Activated CD4-positive, alpha-beta T cell treated with anti-CD3 and anti-CD28 coated beads, Interleukin-2, amount 50 U/mL, for 1 hour (primary cell): ENCODE measurements around the gene RNPS1.

Source experiments
- DNase-seq: peaks from one replicate; pipeline ENCODE4 v3.0.0-alpha.2; 2020

RNPS1 gene

DNA sequence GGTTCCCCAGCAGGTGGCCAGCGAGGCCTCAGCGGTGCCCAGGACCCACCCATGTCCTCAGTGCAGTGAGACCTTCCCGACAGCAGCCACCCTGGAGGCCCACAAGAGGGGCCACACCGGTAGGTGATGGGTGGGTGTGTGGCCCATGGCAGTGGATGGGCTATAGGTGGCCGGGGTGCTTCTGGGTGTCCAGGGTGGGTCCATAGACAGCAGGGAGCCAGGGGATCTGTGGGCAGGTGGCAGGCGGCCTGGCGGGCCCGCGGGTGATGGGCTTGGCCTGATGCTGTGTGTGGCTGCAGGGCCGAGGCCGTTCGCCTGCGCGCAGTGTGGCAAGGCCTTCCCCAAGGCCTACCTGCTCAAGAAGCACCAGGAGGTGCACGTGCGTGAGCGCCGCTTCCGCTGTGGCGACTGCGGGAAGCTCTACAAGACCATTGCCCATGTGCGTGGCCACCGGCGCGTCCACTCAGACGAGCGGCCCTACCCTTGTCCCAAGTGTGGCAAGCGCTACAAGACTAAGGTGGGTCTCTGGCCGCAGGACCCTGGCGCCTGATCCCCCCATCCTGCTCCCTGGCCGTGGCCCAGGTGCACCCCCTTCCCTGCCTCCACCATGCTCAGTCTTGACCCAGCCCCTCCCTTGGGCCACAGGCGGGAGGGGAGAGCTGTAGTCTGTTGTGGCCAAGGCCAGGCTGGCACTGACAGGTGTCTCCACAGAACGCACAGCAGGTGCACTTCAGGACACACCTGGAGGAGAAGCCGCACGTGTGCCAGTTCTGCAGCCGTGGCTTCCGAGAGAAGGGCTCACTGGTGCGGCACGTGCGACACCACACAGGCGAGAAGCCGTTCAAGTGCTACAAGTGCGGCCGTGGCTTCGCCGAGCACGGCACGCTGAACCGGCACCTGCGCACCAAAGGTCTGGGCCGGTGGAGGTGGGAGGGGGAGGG is 33.8 kb downstream of the RNPS1 start:
- no peak for DNase-seq

DNA sequence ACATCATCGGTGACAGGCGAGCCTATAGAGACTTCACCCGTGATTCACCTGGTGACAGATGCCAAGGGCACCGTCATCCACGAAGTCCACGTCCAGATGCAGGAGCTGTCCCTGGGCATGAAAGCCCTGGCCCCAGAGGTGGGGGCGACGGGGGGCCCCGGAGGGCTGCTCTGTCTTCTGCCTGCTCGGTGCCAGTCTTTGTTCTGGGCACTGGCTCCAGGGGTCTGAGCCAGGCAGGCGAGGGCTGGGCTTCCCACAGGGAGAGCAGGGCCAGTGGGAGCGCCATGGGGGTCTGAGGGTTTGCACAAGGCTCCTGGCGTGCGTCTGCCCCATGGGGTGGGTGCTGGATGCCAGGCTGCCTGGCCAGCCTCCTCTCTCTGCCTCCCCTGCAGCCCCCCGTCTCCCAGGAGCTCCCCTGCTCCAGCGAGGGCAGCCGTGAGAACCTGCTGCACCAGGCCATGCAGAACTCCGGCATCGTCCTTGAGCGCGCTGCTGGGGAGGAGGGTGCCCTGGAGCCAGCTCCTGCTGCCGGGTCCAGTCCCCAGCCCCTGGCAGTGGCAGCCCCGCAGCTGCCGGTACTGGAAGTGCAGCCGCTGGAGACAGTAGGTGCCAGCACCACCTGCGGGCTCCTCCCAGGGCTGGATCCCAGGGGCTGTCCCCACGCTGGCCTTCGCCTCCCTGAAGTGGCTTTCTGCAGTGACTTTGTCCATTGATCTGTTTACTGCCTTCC is 34.7 kb downstream of the RNPS1 start:
- DNase-seq = no peak

DNA sequence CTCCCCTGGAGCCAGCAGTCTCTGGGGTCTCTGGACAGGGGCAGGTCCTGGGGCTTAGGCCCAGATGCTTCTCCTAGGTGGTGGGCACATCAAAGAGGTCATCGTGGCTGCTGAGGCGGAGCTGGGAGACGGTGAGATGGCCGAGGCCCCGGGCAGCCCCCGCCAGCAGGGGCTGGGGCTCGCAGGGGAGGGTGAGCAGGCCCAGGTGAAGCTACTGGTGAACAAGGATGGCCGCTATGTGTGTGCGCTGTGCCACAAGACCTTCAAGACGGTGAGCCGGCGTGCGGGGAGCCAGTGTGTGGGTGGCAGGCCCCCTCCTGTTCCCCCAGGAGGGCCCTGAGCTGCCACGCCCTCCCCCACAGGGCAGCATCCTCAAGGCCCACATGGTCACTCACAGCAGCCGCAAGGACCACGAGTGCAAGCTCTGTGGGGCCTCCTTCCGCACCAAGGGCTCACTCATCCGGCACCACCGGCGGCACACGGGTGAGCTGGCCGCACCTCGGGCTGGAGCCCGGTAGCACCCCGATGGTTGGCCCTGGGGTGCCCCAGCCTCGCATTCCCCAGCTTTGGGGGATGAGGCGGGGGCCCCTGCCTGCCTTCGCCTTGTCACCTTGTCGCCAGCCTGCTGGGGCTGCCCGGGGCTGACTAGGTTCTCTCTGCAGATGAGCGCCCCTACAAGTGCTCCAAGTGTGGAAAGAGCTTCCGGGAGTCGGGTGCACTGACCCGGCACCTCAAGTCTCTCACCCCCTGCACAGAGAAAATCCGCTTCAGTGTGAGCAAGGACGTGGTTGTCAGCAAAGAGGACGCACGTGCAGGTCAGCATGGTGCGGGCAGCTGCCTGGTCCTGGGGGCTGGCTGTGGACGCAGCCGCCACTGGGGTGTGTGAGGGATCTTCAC is 35.6 kb downstream of the RNPS1 start:
- DNase-seq = no peak

DNA sequence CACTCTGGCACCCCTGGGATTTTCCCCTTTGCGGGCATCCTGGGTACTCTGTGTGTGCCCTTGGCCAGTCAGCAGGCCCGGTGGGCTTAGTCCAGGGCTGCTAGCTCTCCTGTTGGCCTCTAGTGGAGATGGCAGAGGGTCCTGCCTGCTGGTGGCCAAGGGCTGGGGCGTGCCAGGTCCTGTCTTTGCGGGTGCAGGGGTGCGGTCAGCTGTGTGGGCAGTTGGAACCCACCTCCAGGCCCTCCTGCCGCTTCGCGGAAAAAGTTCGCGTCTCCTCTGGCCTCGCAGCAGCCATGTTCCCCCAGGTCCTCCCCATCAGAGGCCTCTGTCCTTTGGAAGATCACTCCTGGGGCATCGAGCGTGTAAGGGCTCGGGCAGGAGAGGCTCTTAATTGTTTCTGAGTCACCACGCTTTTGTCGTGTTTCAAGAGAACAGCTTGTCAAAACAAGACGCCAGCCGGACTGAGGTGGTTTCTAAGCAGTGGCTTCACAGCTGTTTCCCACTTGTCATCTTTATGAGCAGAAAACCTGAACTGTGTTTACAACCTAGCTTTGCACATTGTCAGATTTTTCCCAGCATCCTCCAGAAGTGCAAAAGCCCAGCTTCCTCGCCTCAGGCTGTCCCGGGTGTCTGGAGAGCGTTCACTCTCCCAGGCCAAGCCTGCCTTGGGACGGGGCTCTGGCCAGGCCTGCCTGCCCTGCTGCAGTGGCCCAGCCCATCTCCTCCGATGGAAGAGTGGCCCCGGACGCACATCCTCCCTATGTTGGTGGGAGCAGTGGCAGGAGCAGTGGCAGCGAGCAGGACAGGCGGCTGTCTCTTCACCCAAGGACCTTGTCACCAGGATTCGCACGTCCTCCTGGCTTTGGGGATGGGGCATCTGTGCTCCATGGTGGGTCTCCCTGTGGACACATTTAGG is 36.7 kb downstream of the RNPS1 start:
- no peak for DNase-seq

DNA sequence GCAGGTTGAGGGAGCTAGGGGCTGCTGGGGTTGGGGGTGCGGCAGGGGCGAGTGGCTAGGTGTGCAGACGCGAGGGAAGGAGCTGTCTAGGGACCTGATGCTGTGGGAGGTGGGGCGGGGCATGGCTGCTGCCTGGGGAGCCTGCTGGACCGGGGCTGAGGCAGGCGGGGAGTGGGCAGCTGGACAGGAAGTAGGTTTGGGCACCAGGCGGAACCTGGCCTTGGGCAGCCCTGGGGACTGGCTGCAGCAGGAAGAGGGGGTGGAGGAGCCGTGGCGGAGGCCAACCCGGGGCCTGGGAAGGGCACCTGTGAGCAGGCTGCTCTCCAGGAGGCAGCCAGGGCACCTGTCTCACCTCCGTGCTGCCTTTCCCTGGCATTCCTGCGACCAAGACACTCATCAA is 37.5 kb downstream of the RNPS1 start:
- DNase-seq = no peak

DNA sequence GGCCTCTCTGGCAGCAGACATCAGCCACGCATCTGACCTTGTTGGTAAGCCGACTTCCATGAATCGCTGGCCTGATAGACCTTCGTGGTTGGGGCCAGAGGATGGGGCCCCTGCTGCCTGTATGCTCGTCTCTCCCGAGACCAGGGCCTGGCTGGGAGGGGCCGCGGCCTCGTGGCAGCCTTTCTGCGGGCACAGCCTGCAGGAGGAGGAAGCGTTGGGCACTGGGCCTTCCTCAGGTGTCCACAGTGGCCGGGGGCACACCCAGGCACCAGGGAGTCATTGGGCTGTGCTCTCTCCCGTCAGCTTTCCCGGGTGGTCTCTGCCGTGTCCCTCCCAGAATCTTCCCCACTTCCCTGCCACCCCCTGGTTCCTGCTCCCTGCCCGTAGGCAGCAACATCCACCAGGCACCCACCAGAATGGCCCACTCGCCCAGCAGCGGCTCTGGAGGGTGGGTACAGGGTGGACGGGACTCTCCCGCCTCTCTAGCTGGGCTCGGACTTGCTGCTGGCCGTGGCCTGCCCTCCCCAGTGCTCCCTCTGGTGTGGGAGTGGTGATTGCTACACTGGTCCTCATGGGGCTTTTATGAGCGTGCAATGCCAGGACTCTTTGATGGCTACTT is 38.2 kb downstream of the RNPS1 start:
- DNase-seq = no peak

DNA sequence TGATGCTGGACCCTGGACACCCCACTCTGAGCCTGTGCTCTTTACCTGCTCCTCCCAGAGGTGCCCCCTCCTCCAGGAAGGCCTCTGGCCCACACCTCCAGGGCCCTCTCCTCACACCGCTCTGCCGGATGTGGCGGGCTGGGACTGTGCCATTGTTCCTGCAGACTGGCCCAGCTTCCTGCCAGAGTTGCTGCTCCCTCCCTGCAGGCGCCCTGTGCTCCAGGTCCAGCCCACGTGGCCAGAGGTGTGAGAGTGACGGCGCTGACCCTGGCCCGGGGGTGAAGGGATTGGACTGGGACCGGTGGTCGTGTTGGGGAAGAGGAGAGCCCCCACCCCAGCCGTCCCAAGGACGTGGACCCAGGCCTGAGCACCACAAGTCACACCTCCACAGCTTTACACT is 38.8 kb downstream of the RNPS1 start:
- DNase-seq = no peak

DNA sequence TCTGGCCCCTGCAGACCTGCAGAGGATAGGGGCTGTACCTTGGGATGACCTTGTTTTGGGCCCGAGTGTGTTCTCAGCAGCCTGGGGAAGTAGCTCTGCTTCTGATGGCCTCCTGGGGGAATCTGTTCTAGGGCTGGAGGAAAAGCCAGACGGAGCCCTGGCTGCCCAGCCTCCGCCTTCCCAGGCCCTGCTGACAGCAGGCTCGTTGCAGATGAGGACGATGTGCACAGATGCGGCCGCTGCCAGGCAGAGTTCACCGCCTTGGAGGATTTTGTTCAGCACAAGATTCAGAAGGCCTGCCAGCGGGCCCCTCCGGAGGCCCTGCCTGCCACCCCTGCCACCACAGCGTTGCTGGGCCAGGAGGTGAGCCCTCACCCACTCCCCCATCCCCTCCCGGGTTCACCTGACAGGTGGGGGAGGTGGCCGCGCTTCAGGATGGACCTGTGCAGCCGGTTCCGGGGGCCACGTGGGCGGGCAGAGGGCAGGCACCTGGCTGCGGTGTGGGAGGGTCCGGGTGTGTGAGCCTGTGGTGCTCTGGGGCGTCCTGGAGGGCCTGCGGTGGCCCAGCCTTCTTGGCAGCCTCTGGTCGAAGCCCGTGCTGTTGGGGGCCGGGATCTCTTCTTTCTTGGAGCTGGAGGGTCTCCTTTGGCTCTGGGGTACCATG is 39.6 kb downstream of the RNPS1 start:
- no peak for DNase-seq

DNA sequence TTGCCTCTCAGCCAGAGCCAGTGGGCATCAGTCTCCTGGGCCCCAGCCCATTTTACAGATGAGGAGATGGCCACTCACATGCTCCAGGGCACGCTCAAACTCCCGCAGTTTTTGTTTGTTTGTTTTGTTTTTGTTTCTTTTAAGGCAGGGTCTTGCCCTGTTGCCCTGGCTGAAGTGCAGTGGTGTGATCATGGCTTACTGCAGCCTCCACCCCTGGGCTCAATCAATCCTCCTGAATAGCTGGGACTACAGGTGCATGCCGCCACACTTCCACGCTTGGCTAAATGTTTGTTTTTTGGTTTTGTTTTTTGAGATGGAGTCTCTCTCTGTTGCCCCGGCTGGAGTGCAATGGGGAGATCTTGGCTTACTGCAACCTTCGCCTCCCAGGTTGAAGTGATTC is 41.0 kb downstream of the RNPS1 start:
- DNase-seq = no peak

DNA sequence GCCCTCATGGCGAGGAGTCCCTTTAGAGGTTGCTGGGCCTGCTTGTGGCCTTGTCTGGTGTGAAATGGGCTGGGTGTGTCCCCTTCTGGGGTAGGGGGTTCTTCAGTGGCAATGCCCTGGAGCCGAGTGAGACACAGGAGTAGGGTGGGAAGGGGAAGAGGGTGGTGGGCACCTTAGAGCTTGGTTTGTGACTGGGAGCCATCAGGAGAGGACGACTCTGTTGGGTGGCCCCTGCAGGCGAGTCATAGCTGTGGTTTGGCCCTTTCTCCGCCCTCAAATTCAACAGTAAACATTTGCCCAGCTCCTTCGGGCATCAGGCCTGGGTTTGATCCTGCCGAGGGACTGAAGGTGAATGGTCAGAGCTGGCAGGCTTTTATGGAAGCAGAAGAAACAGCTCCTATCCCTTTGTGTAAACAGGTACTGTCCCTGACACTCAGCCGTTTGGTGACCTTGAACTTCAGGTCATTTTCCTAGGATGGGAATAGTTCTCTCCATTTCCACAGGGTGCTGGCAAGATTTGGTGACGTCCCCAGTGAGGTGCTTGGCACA is 41.6 kb downstream of the RNPS1 start:
- DNase-seq = no peak

DNA sequence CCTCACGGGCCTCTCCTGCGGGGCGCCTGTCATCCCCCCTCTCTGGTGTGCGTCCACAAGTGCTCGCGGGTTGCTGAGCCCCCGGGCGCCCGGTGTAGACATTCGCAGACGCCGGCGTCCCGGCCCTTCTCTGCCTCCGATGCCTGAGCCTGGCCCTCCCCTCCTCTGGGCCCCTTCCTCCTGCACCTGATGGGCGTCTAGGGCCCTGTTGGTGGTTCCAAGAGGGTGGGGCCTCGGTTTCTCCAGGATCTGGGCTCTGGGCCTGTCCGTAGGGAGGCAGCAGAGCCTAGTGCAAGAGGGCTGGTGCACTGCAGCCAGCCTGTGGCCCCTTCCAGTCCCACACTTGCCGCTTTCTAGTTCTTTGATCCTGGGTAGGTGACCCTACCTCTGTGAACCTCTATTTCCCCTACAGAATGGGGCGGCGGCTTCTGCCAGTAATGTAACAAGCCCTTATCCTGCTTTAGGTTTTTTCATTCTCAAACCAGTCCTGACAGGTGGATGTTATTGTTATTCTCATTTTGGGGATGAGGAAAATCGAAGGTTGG is 43.9 kb downstream of the RNPS1 start:
- no peak for DNase-seq

DNA sequence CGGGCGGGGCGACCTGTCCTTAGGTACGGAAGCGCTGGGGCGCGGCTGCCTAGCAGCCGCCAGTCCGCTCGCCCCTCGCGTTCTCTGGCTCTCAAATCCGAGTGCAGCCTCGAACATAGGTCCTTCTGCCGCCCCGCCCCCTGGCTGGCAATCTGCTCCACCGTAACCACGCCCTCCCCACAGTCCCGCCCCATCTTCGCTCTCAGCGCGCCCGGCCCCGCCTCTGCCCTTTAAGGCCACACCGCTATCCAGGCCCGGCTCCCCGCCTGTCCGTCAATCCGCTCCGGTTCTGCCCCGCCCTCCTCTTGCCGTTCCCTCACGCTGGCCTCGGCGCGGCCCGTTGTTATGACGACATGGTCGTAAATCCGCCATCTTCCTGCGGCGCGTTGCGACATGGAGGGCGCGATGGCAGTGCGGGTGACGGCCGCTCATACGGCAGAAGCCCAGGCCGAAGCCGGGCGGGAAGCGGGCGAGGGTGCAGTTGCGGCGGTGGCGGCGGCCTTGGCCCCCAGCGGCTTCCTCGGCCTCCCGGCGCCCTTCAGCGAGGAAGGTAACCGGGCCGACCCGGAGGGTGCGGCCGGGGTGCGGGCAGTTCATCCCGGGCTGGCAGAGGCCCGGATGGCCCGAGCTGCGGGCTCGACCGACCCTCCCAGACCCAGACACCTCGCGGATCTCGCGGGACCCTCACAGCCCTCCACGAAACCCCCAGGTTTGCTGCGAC is 44.5 kb downstream of the RNPS1 start, which contains the start of gene E4F1:
Gene E4F1, plus strand, starts transcription at position 371 of the 721 bp plus-strand sequence. Its CDS starts 23 bp downstream, at position 394.
- peak; percentile 99 for DNase-seq

DNA sequence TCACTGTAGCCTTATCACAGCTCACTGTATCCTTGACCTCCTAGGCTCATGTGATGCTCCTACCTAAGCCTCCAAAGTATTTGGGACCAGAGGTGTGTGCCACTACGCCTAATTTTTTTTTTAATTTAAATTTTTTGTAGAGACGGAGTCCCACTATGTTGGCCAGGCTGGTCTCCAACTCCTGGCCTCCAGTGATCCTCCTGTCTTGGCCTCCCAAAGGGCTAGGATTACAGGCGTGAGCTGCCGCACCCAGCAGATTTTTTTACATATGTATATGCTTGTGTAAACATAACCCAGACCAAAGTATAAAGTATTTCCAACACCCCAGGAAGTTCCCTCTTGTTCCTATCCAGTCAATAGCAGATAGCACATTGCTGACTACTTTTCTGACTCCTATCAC is 51.6 kb downstream of the RNPS1 start:
- no peak for DNase-seq

DNA sequence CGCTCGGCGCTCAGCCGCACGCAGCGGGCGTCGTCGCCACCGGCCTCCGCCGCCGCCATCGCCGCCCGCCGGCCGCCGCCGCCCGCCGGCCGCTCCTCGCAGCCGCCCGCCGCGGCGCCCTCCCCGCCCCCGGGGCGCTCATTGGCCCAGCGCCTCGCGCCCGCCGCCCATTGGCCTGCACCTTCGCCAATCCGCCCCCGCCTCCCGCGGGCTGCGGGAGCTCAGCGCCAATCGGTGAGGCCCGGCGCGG is 53.3 kb downstream of the RNPS1 start, which contains the start of gene PGP:
Gene PGP, minus strand, starts transcription at position 122 of the 250 bp plus-strand sequence. Its CDS starts 63 bp downstream, at position 59.
- DNase-seq = no peak

DNA sequence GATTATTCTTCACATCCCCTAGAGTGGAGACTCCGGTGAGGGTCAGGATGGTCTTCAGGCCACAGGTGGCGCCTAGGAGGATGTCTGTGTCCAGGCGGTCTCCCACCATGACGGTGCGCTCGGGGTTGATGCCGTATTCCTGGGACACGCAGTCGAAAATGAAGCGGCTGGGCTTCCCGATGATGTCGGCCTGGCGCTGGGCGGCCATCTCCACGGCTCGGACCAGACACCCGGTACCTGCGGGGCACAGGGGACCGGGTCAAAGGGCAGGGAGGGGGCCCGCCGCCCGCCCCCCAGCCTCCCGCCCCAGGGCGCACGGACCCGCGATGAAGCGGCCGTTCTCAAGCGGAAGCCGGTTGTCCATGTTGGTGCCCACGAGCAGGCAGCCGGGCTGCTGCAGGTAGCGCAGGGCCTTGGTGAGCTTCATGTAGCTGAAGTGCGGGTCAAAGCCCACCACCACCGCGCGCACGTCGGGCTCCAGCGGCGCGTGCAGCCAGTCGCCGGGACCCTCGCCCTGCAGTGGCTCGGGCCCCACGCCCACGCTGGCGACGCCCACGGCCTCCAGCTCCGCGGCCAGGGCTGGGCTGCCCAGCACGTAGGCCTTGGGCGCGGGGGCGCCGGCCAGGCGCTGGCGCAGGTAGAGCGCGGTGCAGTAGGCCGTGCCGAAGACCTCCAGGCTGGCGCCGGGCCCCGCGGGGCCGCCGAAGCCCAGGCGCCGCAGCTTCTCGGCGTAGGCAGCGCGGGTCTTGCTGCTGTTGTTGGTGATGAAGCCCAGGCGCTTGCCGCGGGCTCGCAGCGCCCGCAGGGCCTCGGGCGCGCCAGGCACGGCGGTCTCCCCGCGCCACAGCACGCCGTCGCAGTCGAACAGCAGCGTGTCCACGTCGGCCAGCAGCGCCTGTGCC is 53.9 kb downstream of the RNPS1 start:
- no peak for DNase-seq

DNA sequence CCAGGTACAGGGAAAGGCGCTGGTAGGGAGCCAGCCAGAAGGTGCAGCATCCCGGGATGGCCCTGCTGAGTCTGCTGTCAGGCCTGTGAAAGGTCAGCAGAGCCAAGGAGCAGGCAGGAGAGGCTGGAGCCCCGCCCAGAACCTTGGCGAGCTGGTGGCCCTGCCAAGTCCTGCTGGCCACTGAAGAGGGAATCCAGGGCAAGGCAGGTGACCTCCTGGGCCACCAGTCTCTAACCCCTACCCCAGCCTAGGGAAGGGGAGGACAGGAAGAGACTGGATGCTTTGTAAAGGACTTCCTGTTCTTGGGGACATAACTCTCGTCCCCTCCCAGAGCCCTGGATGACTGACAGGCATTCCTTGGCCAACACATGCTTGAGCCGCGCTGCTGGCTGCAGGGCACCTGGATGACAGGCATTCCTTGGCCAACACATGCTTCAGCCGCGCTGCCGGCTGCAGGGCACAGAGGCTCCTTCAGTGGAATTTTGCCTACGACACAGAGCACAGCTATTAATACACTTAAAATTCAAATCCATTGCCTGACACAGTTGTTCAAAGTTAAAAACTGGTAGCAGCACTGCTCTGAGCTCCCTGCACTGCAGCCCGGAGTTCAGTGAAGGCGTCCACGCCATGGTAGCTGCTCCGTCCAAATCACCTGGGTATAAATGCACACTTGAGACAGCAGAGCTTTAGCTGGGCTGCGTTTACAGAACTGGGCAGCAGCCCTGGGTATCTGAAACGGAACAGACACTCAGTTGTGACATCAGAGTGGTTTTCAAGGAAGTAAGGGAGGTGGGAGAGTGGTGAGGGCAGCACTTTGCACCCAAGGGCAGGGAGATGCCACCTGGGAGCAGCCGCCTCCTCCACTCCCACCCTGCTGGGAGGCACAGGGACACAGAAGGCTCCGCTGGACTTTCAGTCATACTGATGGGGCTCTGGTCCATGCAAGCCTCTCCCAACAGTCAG is 55.3 kb downstream of the RNPS1 start:
- no peak for DNase-seq

DNA sequence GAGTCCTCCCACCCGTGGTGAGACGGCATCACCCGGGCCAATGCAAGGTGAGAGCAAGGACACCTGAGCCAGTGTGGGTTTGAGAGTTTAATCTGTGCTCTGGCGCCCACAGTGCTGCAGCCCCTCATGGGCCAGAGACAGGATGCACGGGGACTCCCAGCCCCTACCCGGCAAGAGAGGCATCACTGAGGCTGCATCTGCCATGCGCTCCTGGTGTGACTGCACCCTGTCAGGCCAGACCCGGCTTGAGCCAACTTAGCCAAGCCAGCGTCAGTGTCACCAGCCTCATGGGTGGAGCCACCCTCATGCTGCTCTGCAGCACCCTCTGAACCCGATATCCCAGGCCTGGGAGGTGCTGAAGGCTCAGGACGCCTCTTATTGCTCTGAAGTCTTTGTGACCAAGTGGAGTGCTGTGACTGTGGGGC is 56.0 kb downstream of the RNPS1 start:
- DNase-seq = no peak
